Neuronal stem cell (in vitro differentiated cells): ENCODE results near the gene GRAMD1C. TPM values are rescaled to one million over a fixed set of nuclear protein-coding genes. Genes with fewer than 3 reads are reported as not detected.

ENCODE experiments used
- DNase-seq: peaks from one replicate; pipeline ENCODE4 v3.0.0-alpha.2; 2013; ENCODE audit warnings: low spot score
- H2AFZ ChIP-seq: one replicate; pipeline ENCODE4 v1.6.1; 2013; ENCODE audit warnings: mild to moderate bottlenecking, low read length, inconsistent platforms
- H2AK5ac ChIP-seq: 2 replicates; pipeline ENCODE4 v1.6.1; 2013; ENCODE audit warnings: low read depth, mild to moderate bottlenecking, inconsistent platforms, low read length, moderate library complexity, mixed read lengths
- H2BK120ac ChIP-seq: 2 replicates; pipeline ENCODE4 v1.6.1; 2013; ENCODE audit warnings: low read depth, mild to moderate bottlenecking, inconsistent platforms, low read length, moderate library complexity, mixed read lengths
- H2BK12ac ChIP-seq: one replicate; pipeline ENCODE4 v1.6.1; 2013; ENCODE audit warnings: low read length, inconsistent platforms
- H2BK15ac ChIP-seq: 2 replicates; pipeline ENCODE4 v1.6.1; 2013; ENCODE audit warnings: mild to moderate bottlenecking, low read length, inconsistent platforms, mixed read lengths
- H2BK5ac ChIP-seq: one replicate; pipeline ENCODE4 v1.6.1; 2013; ENCODE audit warnings: inconsistent platforms, mild to moderate bottlenecking, low read length, moderate library complexity
- H3K14ac ChIP-seq: one replicate; pipeline ENCODE4 v1.6.1; 2013; ENCODE audit warnings: low read length, inconsistent platforms
- H3K18ac ChIP-seq: 2 replicates; pipeline ENCODE4 v1.6.1; 2013; ENCODE audit warnings: low read length, inconsistent platforms
- H3K23ac ChIP-seq: 2 replicates; pipeline ENCODE4 v1.6.1; 2013; ENCODE audit warnings: low read depth, mild to moderate bottlenecking, mixed read lengths, low read length, inconsistent platforms; ENCODE audit not compliant: poor library complexity
- H3K27ac ChIP-seq: replicated peaks from 3 replicates; pipeline ENCODE4 v1.5.1; 2013; ENCODE audit warnings: low read length, inconsistent platforms
- H3K27me3 ChIP-seq, 3 experiments: 2 replicates each; pipeline ENCODE4 v1.6.1; 2013; ENCODE audit warnings: low read length in 3 of 3, mild to moderate bottlenecking in 2 of 3, inconsistent platforms in 1 of 3, low read depth in 1 of 3, mixed read lengths in 1 of 3, moderate library complexity in 1 of 3; ENCODE audit not compliant: control insufficient read depth in 3 of 3, insufficient read depth in 3 of 3
- H3K36me3 ChIP-seq, 2 donors: replicated peaks in 1 of 2; 2 replicates each; pipeline ENCODE4 v1.6.1; 2013; ENCODE audit warnings: low read length in 2 of 2; ENCODE audit not compliant: control insufficient read depth in 2 of 2, insufficient read depth in 2 of 2
- H3K4ac ChIP-seq: 2 replicates; pipeline ENCODE4 v1.6.1; 2013; ENCODE audit warnings: inconsistent platforms, mild to moderate bottlenecking, low read length, moderate library complexity
- H3K4me1 ChIP-seq, 2 donors: 1 replicate in 1 of 2; 2 replicates in 1 of 2; pipeline ENCODE4 v1.6.1; 2013; ENCODE audit warnings: low read length in 2 of 2, low read depth in 1 of 2; ENCODE audit not compliant: control insufficient read depth in 2 of 2, insufficient read depth in 1 of 2
- H3K4me2 ChIP-seq: one replicate; pipeline ENCODE4 v1.6.1; 2013; ENCODE audit warnings: mild to moderate bottlenecking, low read length, inconsistent platforms; ENCODE audit not compliant: insufficient read depth, poor library complexity, severe bottlenecking
- H3K4me3 ChIP-seq, 2 donors: 2 replicates each; pipeline ENCODE4 v1.5.1; 2013; ENCODE audit warnings: low read length in 2 of 2, mild to moderate bottlenecking in 2 of 2, inconsistent platforms in 1 of 2, moderate library complexity in 1 of 2
- H3K79me1 ChIP-seq: one replicate; pipeline ENCODE4 v1.6.1; 2013; ENCODE audit warnings: low read depth, mild to moderate bottlenecking, inconsistent platforms, low read length, moderate library complexity
- H3K9ac ChIP-seq: one replicate; pipeline ENCODE4 v1.6.1; 2013; ENCODE audit warnings: mild to moderate bottlenecking, low read depth, low read length, inconsistent platforms; ENCODE audit not compliant: poor library complexity
- H3K9me3 ChIP-seq, 2 donors: replicated peaks in 1 of 2; 2 replicates each; pipeline versions ENCODE3 to v1.6.1; 2013; ENCODE audit warnings: low read length in 2 of 2, mild to moderate bottlenecking in 2 of 2, inconsistent platforms in 1 of 2, low read depth in 1 of 2, mixed read lengths in 1 of 2, moderate library complexity in 1 of 2; ENCODE audit not compliant: control insufficient read depth in 2 of 2, insufficient read depth in 1 of 2
- H4K8ac ChIP-seq: one replicate; pipeline ENCODE4 v1.6.1; 2013; ENCODE audit warnings: low read depth, mild to moderate bottlenecking, inconsistent platforms, low read length, moderate library complexity
- H4K91ac ChIP-seq: one replicate; pipeline ENCODE4 v1.6.1; 2013; ENCODE audit warnings: low read length, low read depth, mild to moderate bottlenecking, inconsistent platforms; ENCODE audit not compliant: poor library complexity
- WGBS, 2 donors: extraction: QIAGEN DNeasy Blood & Tissue Kit; methylation state at CpG; one replicate each; pipeline ENCODE4 v1.1.7; 2013; ENCODE audit warnings: missing lambda C conversion rate in 2 of 2, mixed read lengths in 1 of 2; ENCODE audit not compliant: insufficient read length in 2 of 2, insufficient replicate concordance in 1 of 2; ENCODE audit errors: extremely low coverage in 2 of 2; 5-methylcytosine and 5-hydroxymethylcytosine counted together
- polyA plus RNA-seq, 2 experiments: library from polyadenylated mRNA; stranded (reverse); fragments of 200-250 nt; gene quantifications; one replicate each; pipeline ENCODE4 v1.2.3, GENCODE V29; 2013

GRAMD1C gene
- 8.8 TPM for polyA plus RNA-seq (2013, experiment 1 of 2)
- 9.8 TPM for polyA plus RNA-seq (2013, experiment 2 of 2)

DNA sequence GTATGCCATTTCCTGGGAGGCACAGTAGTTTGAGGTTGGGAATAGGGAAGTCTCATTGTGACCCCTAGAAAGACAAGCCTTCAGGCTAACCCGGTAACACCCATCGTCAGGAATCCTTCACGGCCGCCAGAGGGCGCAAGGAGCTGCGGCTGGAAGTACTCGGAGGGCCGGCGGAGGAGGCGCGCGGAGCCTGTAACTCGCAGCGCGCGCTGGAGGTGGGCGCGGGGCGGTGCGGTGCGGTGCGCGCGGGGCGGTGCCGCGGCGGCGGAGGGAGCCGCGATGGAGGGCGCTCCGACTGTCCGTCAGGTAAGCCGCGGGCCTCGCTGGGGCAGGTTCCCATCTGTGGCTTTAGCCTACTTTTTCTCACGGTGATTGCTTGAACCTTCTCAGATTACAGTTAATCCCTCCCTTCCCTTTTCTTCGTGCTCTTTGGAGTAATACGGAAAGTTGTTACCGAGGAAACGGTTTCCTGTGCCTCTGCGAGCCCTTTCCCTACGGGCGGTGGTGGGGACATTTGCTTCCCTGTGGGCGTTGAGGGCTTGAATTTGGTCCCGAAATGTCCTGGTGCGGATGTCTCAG is at the start of gene GRAMD1C:
GRAMD1C (plus strand) TSS at position 158 of the 579 bp plus-strand sequence; CDS start at position 280, 122 bp downstream.
- WGBS, 2 donors: no CpG with 5 or more reads among the region's 48 CpGs
- Histone ChIP-seq H4K8ac (no peak within 1 kb of the TSS), H3K79me1 (no peaks in the 10 kb centered on the region), H3K4me2 (peak within 1 kb of the TSS; percentile 60), H3K4me1 (peaks cover 0 to 1% of the 10 kb centered on the region in 2 donors), H2BK5ac (peak within 1 kb of the TSS; percentile 77), H3K27me3 (no peaks in the 10 kb centered on the region), H3K36me3 (no peaks in the 10 kb centered on the region), H3K9me3 (no peaks in the 10 kb centered on the region), H3K9ac (no peak within 1 kb of the TSS), H2AFZ (peak within 1 kb of the TSS; percentile 85), H2AK5ac (no peak within 1 kb of the TSS), H2BK15ac (no peak within 1 kb of the TSS), H3K27ac (peak within 1 kb of the TSS; percentile 53), H3K18ac (peak within 1 kb of the TSS; percentile 55), H3K4me3 (peak within 1 kb of the TSS; percentile 57 to 74), H3K23ac (no peak within 1 kb of the TSS), H2BK12ac (no peak within 1 kb of the TSS), H3K14ac (no peak within 1 kb of the TSS), H4K91ac (no peak within 1 kb of the TSS), H2BK120ac (no peak within 1 kb of the TSS), H3K4ac (no peak within 1 kb of the TSS)
- peak; percentile 88 for DNase-seq

DNA sequence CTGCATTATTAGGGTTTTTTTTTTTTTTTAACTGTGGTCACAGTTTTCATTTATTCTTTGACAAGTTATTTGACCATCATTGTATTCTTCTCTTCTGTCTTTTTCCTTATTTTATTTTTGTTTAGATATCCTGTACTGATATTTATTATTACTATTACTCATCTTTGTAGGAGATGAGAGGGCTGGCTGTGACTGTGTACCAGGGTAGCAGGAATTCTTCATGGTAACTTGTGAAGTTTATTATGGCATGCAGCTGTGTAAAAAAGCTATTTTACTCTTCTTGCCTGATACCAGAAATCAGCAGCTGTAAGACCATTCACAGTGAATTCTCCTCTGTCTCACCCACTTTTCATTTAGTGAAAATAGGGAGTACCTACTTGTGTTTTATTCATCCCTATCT is 47.2 kb upstream of the GRAMD1C start:
- Histone ChIP-seq H3K14ac (no peak overlapping the region), H4K91ac (no peak overlapping the region), H2BK12ac (no peak overlapping the region), H3K9ac (no peak overlapping the region), H3K4me2 (no peak overlapping the region), H2BK120ac (no peak overlapping the region), H2BK5ac (no peak overlapping the region), H3K9me3 (no peaks in the 10 kb centered on the region), H2AFZ (no peak overlapping the region), H3K27me3 (no peaks in the 10 kb centered on the region), H3K4me3 (no peak overlapping the region), H3K23ac (no peak overlapping the region), H4K8ac (no peak overlapping the region), H3K4me1 (no peaks in the 10 kb centered on the region), H2BK15ac (no peak overlapping the region), H3K4ac (no peak overlapping the region), H2AK5ac (no peak overlapping the region), H3K36me3 (peaks cover 3 to 65% of the 10 kb centered on the region in 2 donors), H3K79me1 (no peaks in the 10 kb centered on the region), H3K18ac (no peak overlapping the region), H3K27ac (no peak overlapping the region)
- DNase-seq: no peak

DNA sequence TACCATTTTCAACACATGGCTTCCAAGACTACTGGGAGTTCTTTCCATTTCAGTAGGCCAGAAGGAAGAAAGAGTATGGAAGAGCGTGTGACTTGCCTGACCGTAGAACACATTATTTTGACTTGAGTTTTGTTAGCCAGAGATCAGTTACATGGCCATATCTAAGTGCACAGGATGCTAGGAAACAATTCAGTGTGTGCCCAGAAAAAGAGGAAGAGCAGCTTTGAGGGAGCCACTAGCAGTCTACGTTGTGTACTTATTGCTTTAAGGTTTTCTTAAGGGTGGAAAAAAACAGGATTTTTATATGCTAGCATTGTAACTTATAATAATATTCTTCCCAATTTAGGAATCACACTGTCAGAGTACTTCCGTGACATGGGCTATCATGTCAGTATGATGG is 44.1 kb upstream of the GRAMD1C start:
- H2BK15ac ChIP-seq: no peak overlapping the region
- H3K9me3 ChIP-seq: no peaks in the 10 kb centered on the region
- no peak overlapping the region for H2BK5ac ChIP-seq
- H4K8ac ChIP-seq: no peak overlapping the region
- H3K27me3 ChIP-seq: no peaks in the 10 kb centered on the region
- H3K14ac ChIP-seq: no peak overlapping the region
- no peak overlapping the region for H3K9ac ChIP-seq
- H2BK12ac ChIP-seq: no peak overlapping the region
- no peak overlapping the region for H2AK5ac ChIP-seq
- H3K27ac ChIP-seq: no peak overlapping the region
- peaks cover 5 to 64% of the 10 kb centered on the region in 2 donors for H3K36me3 ChIP-seq
- no peak overlapping the region for H3K4me2 ChIP-seq
- DNase-seq: no peak
- H3K4me1 ChIP-seq: no peaks in the 10 kb centered on the region
- H2AFZ ChIP-seq: no peak overlapping the region
- H3K23ac ChIP-seq: no peak overlapping the region
- H2BK120ac ChIP-seq: no peak overlapping the region
- H3K4me3 ChIP-seq: no peak overlapping the region
- no peak overlapping the region for H3K18ac ChIP-seq
- no peak overlapping the region for H4K91ac ChIP-seq
- no peaks in the 10 kb centered on the region for H3K79me1 ChIP-seq
- H3K4ac ChIP-seq: no peak overlapping the region
- no CpG with 5 or more reads among the region's 4 CpGs for whole genome bisulfite sequencing, 2 donors

DNA sequence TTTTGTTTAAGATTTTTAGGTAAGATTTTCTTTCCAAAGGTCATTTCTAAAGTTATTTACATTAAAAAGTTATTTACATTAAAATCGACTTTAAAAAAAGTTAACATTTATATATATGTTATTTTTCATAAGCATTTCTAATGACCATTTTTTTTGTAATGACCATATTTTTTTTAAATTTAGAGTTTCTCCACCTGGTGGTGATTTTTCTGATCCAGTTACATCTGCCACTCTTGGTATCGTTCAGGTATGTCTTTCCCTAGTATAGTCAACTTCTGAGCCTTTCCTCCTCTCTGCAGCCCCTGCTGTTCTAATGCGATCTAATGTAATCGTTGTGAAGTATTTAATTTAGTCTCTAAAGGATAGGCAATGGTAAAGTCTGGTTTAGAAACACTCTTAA is 42.9 kb upstream of the GRAMD1C start:
- Histone ChIP-seq H3K27ac (no peak overlapping the region), H3K79me1 (no peaks in the 10 kb centered on the region), H3K36me3 (peaks cover 5 to 69% of the 10 kb centered on the region in 2 donors), H3K9me3 (no peaks in the 10 kb centered on the region), H4K91ac (no peak overlapping the region), H3K9ac (no peak overlapping the region), H3K4ac (no peak overlapping the region), H3K4me3 (no peak overlapping the region), H4K8ac (no peak overlapping the region), H2BK12ac (no peak overlapping the region), H2BK120ac (no peak overlapping the region), H3K4me2 (no peak overlapping the region), H2AK5ac (no peak overlapping the region), H2BK5ac (no peak overlapping the region), H2BK15ac (no peak overlapping the region), H3K18ac (no peak overlapping the region), H3K27me3 (no peaks in the 10 kb centered on the region), H2AFZ (no peak overlapping the region), H3K4me1 (no peaks in the 10 kb centered on the region), H3K14ac (no peak overlapping the region), H3K23ac (no peak overlapping the region)
- WGBS, 2 donors: no CpG with 5 or more reads among the region's 4 CpGs
- no peak for DNase-seq
